HepG2 (cell line): ENCODE data around the gene AARS2. TPM values are rescaled to one million over a fixed set of nuclear protein-coding genes. Genes with fewer than 3 reads are reported as not detected.
A peak's percentile ranks its signal among the peaks of the same experiment; 100 is the strongest.

Experiments used
- ASH2L ChIP-seq: fragments of 300-600, 200-600 bp; sonication (generic); IDR thresholded peaks from 2 replicates; pipeline ENCODE4 v1.7.0; 2017; ENCODE audit warnings: low read depth, mild to moderate bottlenecking, moderate library complexity, mixed read lengths, low read length; ENCODE audit not compliant: insufficient read length
- FOXK2 ChIP-seq: fragments of 450-650 bp; IDR thresholded peaks from 2 replicates; pipeline ENCODE4 v1.6.1; 2016
- FUBP1 ChIP-seq: sonication (generic); formaldehyde crosslinking; IDR thresholded peaks from 2 replicates; pipeline ENCODE4 v1.5.1; 2020; ENCODE audit warnings: missing genetic modification reagents, mild to moderate bottlenecking, borderline replicate concordance
- HOXA9 ChIP-seq: sonication (generic); formaldehyde crosslinking; IDR thresholded peaks from 2 replicates; pipeline ENCODE4 v1.8.1; 2022; ENCODE audit warnings: missing genetic modification reagents, mild to moderate bottlenecking, moderate library complexity, borderline replicate concordance
- SIX4 ChIP-seq: sonication (generic); formaldehyde crosslinking; IDR thresholded peaks from 2 replicates; pipeline ENCODE4 v1.4.0; 2020; ENCODE audit warnings: missing genetic modification reagents
- SRSF4 ChIP-seq: fragments of 200-400 bp; formaldehyde crosslinking; IDR thresholded peaks from one replicate; pipeline ENCODE4 v1.6.1; 2018; ENCODE audit warnings: mild to moderate bottlenecking, low read depth, low read length, moderate library complexity; ENCODE audit not compliant: poor library complexity, severe bottlenecking
- TOPORS ChIP-seq: sonication (generic); formaldehyde crosslinking; IDR thresholded peaks from 2 replicates; pipeline ENCODE4 v1.8.0; 2023; ENCODE audit warnings: mild to moderate bottlenecking, missing genetic modification reagents
- XBP1 ChIP-seq: sonication (generic); formaldehyde crosslinking; IDR thresholded peaks from 2 replicates; pipeline ENCODE4 v1.5.0; 2020; ENCODE audit warnings: missing genetic modification reagents
- YEATS2 ChIP-seq: sonication (generic); formaldehyde crosslinking; IDR thresholded peaks from 2 replicates; pipeline ENCODE4 v1.4.0; 2020; ENCODE audit warnings: missing genetic modification reagents, borderline replicate concordance
- YEATS4 ChIP-seq: sonication (generic); formaldehyde crosslinking; IDR thresholded peaks from 2 replicates; pipeline ENCODE4 v1.4.0; 2020; ENCODE audit warnings: missing genetic modification reagents, borderline replicate concordance
- ZBTB37 ChIP-seq: sonication (generic); formaldehyde crosslinking; IDR thresholded peaks from 2 replicates; pipeline ENCODE4 v1.4.0; 2020; ENCODE audit warnings: mild to moderate bottlenecking, missing genetic modification reagents
- ZNF24 ChIP-seq: fragments of 450-650 bp; IDR thresholded peaks from 2 replicates; pipeline ENCODE4 v1.6.1; 2017; ENCODE audit warnings: antibody characterized with exemption, mild to moderate bottlenecking
- ZNF350 ChIP-seq: sonication (generic); formaldehyde crosslinking; IDR thresholded peaks from 2 replicates; pipeline ENCODE4 v1.4.0; 2020; ENCODE audit warnings: mild to moderate bottlenecking, low read depth, missing genetic modification reagents, borderline replicate concordance
- polyA plus RNA-seq, 8 experiments: library from polyadenylated mRNA; depleted of rRNA in 3 of 8; stranded (reverse) in 7 of 8; unstranded in 1 of 8; fragments of >200 nt; fragmentation: Illumina TruSeq in 4 of 8; extraction: Trizol in 4 of 8; gene quantifications; 2 replicates each; pipeline versions ENCODE4 v1.2.1 to v1.2.3, GENCODE V29; 2011 to 2016; ENCODE audit warnings: low read depth in 4 of 8, missing spikeins in 1 of 8, mixed read lengths in 1 of 8; ENCODE audit not compliant: insufficient read depth in 1 of 8
- total RNA-seq, 5 experiments: library from RNA; depleted of rRNA; stranded (reverse); fragments of >200 nt; fragmentation: Illumina TruSeq; extraction: Trizol; gene quantifications; 2 replicates each; pipeline ENCODE4 v1.2.3, GENCODE V29; 2016; ENCODE audit warnings: low read depth in 1 of 5
- TF ChIP-seq, protein P1 (sequence below): sonication (generic); formaldehyde crosslinking; IDR thresholded peaks from 2 replicates; pipeline ENCODE4 v1.5.1; 2020; ENCODE audit warnings: missing genetic modification reagents, mild to moderate bottlenecking, borderline replicate concordance
- TF ChIP-seq, protein P2 (sequence below): sonication (generic); formaldehyde crosslinking; IDR thresholded peaks from 2 replicates; pipeline ENCODE4 v1.5.1; 2020; ENCODE audit warnings: mild to moderate bottlenecking, missing genetic modification reagents
- TF ChIP-seq, protein P3 (sequence below): sonication (generic); formaldehyde crosslinking; IDR thresholded peaks from 2 replicates; pipeline ENCODE4 v1.4.0; 2020; ENCODE audit warnings: missing genetic modification reagents

Gene AARS2
- total and polyA plus RNA-seq, 2 of the 13 experiments (the other 11 are each of a cell fraction or from before 2014, with no cell fraction given) = 7.5 to 24.1 TPM

DNA sequence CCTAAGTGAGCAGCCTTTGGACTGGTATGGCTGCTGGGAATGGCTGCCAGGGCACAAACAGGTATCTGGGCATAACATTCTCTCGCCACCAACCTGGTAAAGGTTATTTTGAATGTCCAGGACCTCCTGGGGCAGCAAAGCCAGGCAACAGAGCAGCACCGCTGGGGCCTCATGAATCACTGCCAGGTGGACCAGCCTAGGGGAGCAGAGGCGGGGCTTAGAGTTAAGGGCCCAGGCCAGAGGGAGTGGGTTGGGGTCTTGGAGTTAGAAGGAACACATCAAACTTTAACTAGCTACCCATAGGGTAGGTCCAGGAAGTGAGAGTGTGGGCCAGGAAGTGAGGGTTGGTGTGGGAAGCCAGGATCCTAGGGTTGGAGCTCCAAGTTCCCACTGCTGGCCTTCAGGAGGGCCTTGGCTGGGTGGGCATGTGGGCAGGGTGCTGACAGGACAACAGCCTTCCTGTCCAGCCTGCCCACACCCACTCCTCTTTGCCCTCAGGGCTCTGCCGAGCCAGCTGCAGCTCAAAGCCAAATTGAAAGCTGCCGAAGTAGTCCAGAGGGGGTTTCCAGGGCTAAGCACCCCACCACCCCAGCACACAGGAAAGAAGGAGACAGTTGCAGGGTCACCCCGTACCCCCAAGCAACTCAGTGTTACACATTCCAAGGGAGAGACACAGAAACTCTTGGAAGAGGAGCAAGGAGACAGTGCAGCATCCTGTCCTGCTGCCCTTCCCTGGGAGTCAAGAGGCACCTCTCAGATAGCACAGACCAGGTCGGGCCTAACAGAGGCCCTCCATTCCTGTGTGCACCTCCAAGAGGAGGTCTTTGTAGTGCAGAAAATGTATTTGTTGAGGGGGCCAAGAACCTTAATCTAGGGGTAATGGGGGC lies 50.4 kb downstream of the AARS2 start (continued):
- TF ChIP-seq, protein P1, sequence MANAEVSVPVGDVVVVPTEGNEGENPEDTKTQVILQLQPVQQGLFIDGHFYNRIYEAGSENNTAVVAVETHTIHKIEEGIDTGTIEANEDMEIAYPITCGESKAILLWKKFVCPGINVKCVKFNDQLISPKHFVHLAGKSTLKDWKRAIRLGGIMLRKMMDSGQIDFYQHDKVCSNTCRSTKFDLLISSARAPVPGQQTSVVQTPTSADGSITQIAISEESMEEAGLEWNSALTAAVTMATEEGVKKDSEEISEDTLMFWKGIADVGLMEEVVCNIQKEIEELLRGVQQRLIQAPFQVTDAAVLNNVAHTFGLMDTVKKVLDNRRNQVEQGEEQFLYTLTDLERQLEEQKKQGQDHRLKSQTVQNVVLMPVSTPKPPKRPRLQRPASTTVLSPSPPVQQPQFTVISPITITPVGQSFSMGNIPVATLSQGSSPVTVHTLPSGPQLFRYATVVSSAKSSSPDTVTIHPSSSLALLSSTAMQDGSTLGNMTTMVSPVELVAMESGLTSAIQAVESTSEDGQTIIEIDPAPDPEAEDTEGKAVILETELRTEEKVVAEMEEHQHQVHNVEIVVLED (CRISPR knock-in tag) = no peak
- TF ChIP-seq, protein P2, sequence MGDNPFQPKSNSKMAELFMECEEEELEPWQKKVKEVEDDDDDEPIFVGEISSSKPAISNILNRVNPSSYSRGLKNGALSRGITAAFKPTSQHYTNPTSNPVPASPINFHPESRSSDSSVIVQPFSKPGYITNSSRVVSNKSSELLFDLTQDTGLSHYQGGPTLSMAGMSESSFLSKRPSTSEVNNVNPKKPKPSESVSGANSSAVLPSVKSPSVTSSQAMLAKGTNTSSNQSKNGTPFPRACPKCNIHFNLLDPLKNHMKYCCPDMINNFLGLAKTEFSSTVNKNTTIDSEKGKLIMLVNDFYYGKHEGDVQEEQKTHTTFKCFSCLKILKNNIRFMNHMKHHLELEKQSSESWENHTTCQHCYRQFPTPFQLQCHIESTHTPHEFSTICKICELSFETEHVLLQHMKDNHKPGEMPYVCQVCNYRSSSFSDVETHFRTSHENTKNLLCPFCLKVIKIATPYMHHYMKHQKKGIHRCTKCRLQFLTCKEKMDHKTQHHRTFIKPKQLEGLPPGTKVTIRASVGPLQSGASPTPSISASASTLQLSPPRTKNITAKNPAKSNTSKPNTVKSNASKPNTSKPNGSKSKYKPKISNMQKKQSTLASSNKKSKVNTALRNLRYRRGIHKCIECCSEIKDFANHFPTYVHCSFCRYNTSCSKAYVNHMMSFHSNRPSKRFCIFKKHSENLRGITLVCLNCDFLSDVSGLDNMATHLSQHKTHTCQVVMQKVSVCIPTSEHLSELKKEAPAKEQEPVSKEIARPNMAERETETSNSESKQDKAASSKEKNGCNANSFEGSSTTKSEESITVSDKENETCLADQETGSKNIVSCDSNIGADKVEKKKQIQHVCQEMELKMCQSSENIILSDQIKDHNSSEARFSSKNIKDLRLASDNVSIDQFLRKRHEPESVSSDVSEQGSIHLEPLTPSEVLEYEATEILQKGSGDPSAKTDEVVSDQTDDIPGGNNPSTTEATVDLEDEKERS (CRISPR knock-in tag) = no peak
- TF ChIP-seq SRSF4 (no peak), HOXA9 (no peak), ZNF350 (CRISPR knock-in tag) (peak; percentile 11; the same call in 1 of the 2 replicates), FUBP1 (CRISPR knock-in tag) (no peak), XBP1 (no peak), YEATS2 (CRISPR knock-in tag) (no peak), ASH2L (no peak), FOXK2 (no peak), TOPORS (CRISPR knock-in tag) (no peak), SIX4 (CRISPR knock-in tag) (no peak), ZBTB37 (CRISPR knock-in tag) (no peak), ZNF24 (no peak), YEATS4 (no peak)
- TF ChIP-seq, protein P3, sequence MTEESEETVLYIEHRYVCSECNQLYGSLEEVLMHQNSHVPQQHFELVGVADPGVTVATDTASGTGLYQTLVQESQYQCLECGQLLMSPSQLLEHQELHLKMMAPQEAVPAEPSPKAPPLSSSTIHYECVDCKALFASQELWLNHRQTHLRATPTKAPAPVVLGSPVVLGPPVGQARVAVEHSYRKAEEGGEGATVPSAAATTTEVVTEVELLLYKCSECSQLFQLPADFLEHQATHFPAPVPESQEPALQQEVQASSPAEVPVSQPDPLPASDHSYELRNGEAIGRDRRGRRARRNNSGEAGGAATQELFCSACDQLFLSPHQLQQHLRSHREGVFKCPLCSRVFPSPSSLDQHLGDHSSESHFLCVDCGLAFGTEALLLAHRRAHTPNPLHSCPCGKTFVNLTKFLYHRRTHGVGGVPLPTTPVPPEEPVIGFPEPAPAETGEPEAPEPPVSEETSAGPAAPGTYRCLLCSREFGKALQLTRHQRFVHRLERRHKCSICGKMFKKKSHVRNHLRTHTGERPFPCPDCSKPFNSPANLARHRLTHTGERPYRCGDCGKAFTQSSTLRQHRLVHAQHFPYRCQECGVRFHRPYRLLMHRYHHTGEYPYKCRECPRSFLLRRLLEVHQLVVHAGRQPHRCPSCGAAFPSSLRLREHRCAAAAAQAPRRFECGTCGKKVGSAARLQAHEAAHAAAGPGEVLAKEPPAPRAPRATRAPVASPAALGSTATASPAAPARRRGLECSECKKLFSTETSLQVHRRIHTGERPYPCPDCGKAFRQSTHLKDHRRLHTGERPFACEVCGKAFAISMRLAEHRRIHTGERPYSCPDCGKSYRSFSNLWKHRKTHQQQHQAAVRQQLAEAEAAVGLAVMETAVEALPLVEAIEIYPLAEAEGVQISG (CRISPR knock-in tag) = 0 out of 2 replicates have a peak, but pooled peaks have one; percentile 3
